HG03095 (cell line): ENCODE data around the gene CSRP3.

ENCODE experiments used
- ATAC-seq: cut with Tn5 transposase; IDR thresholded peaks from one replicate; pipeline ENCODE4 v1.9.1; 2021; ENCODE audit warnings: moderate library complexity; ENCODE audit not compliant: unreplicated experiment

Gene CSRP3

DNA sequence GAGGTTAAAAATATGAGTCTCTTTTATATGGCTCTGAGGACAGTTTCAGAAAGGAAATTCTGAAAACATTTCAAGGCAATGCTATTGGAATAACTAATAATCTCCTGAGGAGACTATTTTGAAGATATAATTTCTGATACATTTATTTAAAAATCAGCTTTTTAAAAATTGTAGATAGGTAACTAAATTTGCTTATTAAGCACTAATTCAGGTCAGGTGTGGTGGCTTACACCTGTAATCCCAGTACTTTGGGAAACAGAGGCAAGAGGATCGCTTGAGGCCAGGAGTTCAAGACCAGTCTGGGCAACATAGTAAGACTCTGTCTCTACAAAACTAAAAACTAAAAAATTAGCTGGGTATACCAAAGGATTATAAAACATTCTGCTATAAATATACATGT lies 67.8 kb downstream of the CSRP3 start:
- no peak for ATAC-seq
